AG09309 (cell line): ENCODE data around the gene GABRA4.

ENCODE experiments used
- DNase-seq: peaks from one replicate; pipeline ENCODE4 v3.0.0-alpha.2; 2010; ENCODE audit warnings: low read depth
- H3K4me3 ChIP-seq: 2 replicates; pipeline ENCODE4 v1.5.1; 2011; ENCODE audit warnings: mild to moderate bottlenecking, low read depth, low read length, moderate library complexity; ENCODE audit not compliant: control insufficient read depth
- TF ChIP-seq, protein P1 (sequence below): IDR thresholded peaks from 2 replicates; pipeline ENCODE4 v1.5.1; 2011; ENCODE audit warnings: mild to moderate bottlenecking, low read depth, low read length, inconsistent platforms; ENCODE audit not compliant: insufficient read depth, control insufficient read depth; ENCODE audit errors: missing control alignments

Gene GABRA4

DNA sequence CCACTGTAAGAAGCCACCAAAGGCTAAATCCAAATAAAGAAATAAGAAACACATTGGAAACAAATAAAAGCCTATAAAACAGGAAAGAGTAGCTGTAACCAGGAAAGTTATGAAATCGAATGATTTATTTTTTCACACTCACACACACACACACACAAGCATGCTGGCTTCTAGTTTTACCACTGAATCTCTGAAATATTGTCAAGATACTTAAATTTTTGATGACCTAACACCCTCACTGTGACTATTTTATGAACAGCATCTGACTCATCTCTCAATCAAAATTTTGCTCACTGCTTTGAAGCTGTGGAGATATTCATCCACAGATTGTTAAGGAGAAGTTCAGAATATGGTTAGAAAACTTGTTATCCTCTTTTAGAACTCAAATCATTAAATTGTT lies 24.1 kb upstream of the GABRA4 start:
- TF ChIP-seq, protein P1, sequence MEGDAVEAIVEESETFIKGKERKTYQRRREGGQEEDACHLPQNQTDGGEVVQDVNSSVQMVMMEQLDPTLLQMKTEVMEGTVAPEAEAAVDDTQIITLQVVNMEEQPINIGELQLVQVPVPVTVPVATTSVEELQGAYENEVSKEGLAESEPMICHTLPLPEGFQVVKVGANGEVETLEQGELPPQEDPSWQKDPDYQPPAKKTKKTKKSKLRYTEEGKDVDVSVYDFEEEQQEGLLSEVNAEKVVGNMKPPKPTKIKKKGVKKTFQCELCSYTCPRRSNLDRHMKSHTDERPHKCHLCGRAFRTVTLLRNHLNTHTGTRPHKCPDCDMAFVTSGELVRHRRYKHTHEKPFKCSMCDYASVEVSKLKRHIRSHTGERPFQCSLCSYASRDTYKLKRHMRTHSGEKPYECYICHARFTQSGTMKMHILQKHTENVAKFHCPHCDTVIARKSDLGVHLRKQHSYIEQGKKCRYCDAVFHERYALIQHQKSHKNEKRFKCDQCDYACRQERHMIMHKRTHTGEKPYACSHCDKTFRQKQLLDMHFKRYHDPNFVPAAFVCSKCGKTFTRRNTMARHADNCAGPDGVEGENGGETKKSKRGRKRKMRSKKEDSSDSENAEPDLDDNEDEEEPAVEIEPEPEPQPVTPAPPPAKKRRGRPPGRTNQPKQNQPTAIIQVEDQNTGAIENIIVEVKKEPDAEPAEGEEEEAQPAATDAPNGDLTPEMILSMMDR, result no peak
- no peak for DNase-seq
- no peak overlapping the region for H3K4me3 ChIP-seq

DNA sequence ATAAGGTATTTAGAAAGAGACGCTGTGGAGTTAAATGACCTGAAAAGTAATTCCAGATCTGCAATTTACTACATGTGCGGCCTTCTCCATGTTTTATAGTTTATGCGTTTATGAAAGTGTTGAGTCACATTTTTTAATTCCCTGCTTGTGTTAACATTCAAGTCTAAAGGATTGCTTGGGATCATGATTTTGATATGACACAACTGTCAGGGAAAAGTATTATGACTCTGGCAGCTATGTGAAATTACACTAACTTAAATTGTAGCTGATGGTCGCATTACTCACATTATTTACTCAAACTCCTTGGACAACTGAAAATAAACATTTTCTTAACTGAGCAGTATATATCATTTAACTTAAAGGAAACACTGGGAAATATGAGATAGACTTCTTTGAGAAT lies 23.7 kb upstream of the GABRA4 start:
- TF ChIP-seq, protein P1, result no peak
- H3K4me3 ChIP-seq, result no peak overlapping the region
- DNase-seq, result no peak

DNA sequence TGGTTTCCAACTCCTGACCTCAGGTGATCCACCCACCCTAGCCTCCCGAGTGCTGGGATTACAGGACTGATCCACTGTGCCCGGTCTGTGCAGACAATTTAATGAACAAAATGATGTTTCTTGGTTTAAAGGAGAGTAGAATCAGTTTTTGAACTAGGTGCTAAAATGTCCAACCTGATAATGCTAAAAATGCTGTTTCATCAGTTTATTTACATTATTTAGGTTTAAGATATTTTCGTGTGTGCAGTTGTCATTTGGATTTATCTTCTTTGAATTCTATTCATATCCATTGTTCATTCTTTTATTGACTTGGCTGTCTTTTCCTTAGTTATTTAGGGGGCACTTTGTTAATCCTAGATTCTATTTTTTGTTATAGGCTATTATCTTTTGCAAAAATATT lies 20.0 kb upstream of the GABRA4 start:
- TF ChIP-seq, protein P1, result no peak
- DNase-seq, result no peak
- no peak overlapping the region for H3K4me3 ChIP-seq

DNA sequence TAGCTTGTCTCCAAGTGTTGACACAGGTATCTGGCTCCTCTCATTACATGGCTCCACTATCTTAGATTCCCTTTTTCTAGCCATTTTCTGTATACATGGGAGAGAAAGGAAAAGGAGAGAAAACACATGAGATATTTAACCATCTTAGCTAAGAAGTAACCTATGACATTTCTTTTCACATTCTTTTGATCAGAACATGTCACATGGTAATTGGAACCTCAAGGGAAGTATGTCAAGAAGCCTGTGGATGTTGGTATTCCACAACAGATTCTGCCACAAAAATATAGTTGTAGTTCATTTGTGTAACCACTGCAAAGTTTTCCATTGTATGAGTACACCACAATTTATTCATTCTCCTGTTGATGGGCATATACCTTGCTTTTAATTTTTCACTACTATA lies 19.3 kb upstream of the GABRA4 start:
- TF ChIP-seq, protein P1, result no peak
- no peak for DNase-seq
- no peak overlapping the region for H3K4me3 ChIP-seq

DNA sequence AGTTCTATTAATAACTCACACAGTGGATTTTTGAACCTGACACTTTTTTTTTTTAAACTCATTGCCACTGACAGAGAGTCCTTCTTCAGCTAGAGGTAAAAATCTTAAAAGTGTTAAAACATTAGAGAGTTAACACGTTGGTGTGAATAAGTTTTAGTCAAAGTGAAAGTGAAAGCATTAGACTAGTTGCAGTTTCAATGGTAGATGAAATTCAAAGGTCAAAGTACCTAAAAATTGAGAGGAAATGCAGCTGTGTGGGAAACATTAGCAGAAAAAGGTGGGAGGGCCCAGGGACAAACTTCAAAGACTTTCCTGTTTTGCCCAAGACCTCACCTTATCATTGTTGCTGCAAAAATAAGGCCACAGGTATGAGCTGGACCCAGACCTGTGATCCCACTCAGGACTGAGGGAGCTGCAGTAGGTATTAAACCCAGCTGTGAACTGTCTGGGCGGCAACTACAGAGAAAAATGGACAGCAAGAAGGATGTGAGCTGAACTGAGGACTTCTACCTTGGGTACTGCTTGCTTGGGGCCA lies 17.6 kb upstream of the GABRA4 start:
- TF ChIP-seq, protein P1, result no peak
- DNase-seq, result no peak
- H3K4me3 ChIP-seq, result no peak overlapping the region

DNA sequence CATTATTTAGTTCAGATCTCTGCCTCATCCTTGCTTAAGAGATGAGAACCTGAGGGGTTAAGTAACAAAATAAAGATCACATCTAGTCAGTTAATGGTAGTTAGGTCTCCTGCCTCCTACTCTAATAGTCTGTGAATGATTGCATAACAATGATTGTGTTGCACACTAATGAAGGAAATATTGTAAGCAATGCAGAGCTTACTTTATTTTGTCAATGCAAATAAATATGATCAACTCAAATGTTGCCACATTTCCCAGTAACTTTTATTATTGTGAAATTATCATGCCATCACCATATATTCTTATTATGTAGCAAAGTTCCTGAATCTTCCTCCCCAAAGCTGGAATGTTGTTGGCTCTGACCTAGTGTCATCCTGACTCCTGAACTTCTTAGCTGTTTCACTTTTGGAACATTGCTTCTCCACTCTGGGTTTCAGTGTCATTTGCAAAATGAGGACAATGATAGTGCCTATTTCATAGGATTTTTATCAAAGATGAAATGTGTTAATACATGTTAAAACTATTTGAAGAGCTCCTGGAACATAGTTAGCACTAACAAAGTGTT lies 17.0 kb upstream of the GABRA4 start:
- TF ChIP-seq, protein P1, result no peak
- no peak for DNase-seq
- H3K4me3 ChIP-seq, result no peak overlapping the region
